NCI-H2029 (cell line): ENCODE results near the gene SPTB.

ENCODE experiments used
- DNase-seq: peaks from one replicate; lab custom pipeline; 2025; lab: John Stamatoyannopoulos, UW

The SPTB gene

DNA sequence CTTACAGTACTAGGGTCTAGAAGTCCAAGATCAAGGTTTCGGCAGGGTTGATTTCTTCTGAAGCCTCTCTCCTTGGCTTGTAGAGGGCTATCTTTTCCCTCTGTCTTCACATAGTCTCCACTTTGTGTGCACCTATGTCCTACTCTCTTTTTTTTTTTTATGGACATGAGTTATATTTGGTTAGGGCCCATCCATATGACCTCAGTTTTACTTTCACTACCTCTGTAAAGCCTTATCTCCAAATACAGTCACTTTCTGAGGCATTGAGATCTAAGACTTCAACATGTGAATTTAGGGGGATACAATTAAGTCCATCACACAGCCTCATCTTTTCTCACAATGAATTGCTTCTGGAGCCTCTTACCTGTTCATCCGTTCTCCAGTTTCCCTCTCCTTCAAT, 5.9 kb upstream of the SPTB start:
- no peak for DNase-seq

DNA sequence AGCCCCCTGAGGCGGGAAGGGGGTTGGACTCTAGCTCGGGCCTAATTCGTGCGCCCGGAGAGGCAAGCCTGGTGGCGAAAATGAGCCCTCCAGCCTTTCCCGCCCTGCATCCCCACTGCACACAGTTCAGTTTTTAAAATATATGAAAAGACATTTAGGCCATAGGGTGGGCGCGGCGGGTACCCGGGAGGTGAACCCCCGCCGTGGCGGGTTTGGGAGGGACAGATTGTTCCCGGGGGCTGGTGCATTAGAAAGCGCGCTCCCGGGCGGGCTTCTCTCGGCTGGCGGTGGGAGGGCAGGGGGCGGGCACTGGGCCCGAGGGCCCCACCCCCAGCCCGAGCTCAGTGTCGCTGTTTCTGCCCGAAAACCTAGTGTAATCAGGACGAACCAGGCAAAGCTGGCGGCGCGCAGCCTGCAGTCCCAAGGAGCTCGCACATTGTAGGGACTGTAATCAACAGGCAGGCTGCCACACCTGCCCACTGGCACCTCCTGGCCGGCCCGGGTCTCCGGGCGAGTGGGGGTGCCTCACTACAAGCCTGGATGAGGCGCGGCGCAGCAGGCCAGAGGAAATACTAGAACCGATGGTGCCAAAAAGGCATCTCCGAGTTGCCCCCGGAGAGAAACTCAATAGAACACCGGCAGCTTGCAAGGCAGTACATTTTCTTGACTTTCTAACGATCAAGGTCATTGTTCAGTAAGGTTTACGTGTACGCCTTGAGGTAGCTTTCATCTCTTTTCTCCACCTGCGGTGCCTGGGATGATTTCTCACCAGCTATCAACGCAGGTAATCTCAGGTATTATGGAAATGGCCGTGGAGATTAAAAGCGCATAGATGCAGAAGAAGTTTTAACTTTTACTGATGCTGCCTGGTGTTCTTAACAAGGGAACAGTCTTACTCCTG, 764 bp upstream of the SPTB start:
- DNase-seq = no peak

DNA sequence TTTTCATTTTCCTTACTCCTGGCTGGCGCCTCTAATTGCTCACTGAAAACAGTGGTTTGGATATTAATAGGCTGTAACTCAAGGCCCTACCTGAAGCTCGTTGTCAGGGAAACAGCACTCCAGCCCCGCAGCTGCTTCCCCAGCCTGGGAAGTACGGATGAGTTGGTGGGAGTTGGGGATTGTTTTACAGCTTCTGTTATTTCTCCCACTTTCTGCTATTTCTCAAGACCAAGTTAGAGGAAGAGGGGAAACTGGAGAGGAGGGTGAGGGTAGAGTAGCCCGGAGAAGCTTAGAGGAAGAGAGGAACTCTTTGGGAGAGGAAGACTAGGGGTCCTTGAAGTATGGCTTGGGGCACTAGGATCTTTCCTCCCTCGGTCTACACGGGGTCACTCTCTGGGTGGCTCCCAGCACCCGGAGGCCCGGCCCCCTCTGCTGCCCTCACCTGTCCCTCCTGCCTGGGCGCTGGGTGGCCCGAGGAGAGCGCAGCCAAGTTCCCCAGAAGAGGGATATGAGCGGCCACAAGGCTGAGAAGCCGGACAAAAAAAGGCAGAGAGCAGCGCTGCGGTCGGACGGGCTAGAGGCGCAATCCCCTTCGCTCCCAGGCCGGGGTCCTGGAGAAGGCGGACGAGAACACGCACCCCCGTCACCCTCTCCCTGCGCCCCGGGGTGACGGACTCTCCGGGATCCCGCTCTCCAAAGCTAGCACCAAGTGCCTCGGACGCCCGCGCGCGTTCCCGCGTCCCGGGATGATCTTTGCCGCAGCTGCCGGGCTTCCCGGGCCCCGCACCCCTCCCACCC, 671 bp downstream of the SPTB start:
- DNase-seq = peak; percentile 26

DNA sequence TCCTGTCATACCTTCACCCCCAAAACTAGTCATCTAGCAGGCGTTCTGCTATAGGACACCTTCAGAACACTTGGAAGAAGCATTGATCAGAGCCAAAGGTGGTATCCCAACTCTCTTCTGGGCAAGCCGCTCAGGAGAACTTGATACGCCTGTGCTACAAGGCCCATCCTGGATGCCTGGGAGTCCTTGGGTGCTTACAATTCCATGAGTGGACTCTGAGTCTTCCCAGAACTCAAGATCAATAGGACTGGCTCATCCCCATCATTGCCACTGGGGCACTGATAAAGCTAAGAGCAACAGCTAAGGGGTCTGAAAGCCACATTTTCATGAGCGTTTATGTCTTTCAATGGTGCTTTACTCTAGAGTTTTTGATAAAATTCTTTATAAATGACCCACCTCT, 1.9 kb downstream of the SPTB start:
- no peak for DNase-seq

DNA sequence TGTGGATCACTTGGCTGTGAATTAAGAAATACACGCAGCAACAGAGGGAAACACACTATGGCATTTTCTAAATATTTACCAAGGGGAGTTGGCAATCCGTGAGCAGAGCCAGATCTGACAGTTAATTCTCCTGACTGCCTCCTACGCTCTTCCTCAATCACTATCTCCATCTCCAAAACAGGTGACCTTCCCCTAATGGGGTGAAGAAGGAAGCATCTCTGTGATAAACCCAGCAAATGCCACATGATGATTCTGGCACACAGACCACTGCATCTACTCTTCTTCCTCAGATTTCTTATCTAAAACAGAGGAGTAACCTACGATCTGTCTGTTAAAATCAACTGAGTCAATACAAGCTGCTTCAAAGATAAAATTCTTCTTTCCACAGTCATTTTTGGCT, 4.4 kb downstream of the SPTB start:
- DNase-seq = no peak

DNA sequence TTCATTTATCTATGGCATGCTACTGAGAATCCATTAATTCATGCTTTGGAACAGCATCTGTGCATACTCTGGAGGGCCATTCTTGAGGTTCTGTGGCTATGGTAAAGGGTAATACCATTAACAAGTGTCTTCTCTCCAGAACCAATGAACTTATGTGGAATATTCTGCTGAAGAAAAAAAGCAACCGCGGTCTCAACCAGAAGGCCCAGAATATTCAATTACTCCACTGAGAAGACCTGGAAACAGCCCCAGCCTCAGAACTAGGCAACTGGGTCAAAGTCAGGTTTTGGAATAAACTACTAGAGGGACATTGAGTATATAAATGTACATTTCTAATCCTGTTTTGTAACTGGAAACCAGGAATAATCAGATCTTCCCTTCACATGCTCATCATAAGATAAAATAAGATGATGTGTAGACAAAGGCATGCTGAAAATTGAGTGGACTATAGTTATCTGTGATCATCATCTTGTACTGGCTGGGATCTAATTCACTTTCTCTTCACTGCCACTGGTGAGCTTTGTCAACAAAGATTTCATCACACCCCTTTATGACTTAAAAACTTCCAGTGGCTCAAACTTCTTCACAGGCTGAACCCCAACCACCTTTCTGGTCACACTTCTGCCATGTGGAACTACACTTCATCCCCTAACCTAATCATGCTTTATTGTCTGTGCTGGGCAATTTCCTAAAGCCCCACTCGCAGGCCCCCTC, 6.0 kb downstream of the SPTB start:
- DNase-seq = no peak

DNA sequence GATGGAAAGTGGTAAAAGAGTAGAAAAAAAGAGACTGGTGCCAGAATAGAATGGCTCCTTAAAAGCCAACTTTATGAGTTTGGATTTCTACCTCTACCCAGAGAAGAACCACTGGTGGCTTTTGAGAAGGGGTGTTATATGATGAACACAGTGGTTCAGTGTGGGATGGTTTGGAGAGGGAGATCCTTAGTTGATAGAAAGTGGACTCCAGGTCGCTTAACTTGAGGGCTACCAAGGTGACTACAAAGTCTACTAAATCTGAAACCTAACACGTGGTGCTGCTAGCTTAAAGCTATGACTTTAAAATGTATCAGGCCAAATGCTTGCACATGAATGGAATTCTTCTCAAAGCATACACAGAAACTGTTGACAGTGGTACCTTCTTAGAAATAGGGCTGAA, 8.4 kb downstream of the SPTB start:
- DNase-seq = no peak

DNA sequence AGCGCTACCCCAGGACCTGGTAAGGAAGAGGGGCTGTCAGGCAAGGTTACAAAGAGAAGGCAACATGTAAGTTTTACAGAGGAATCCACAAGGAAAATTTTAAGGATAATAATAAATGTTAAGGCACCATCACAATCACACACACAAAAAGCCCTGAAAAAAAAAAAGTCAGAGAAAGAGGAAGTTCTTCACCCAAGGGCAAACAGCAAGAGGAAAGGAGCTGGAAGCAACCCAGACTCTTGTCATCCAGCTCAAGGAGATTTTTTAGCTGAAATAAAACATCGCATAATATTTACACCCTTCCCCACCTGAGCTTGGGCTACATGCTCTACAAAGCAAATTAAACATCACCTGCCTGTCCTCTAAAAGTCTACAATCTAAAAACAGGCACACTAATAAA, 9.5 kb downstream of the SPTB start:
- DNase-seq = no peak

DNA sequence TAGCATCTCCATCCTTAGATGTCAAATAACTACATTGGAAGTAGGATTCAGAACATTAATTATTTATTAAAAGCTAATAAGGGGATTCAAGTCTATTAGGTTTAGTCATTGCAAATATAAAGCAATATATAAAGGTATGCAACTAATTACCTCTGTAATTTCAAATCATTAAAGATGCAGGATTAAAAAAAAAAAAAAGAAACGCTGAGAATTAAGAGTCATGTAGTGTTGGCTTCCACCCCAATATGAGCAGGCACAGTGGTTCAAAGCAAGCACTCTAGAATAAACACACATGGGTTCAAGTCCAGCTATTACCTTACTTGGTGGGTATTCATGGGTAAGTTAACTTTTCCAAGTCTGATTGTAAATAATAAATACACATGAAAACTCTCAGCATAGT, 10.9 kb downstream of the SPTB start:
- DNase-seq = no peak

DNA sequence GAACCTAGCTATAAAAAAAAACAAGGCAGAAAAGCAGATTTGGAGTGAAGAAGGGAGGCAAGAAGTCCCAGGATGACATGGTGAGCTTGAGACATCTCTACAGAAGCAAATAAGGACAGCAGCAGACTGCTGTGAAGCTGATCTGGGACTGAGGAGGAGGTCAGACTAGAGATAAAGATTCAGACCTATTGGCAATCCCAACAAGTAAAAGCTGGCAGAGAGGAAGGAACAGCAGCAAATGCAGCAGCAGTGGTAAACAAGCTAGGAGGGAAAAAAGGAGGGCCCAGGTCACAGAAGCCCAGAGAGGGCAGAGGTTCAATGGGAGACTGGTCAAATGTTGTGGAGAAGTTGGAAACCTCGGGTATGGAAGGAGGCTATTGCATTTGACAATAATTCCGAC, 11.3 kb downstream of the SPTB start:
- no peak for DNase-seq

DNA sequence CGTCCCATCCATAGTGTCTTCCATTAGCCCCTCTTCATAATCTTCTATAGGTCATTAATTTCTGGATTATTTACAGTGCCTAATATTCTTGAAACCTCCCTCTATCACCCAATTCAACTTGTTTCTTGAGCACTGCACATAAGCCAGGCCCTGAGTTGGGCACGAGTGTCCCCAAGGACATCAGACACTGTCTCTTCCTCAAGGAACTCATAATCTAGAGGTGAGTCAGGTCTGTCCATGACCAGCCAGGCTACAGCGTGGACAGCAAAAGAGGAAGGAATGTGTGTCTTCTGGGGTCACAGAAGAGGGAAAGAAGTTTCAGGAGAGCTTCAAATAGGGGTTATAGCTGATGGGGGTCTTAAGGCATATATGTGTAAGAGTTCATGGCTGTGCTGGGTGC, 12.5 kb downstream of the SPTB start:
- DNase-seq = no peak

DNA sequence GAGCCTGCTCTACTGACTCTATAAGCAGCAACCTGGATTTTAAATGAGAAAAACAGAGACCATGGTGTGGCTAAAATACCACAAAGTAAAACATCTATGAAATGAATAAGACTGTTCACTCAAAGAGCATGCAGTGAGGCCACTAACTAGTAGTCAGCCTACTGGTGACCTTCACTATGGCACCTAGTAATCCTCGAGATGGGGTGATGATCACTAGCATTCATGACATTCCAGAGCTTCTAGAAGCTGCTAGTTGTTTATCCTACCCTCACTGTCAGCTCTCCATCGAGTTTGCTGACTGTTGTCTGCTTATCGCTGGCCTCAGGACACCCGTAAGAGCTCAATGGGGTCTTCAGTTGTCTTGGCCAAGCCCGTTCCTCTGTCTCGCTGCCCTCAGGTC, 13.7 kb downstream of the SPTB start:
- no peak for DNase-seq

DNA sequence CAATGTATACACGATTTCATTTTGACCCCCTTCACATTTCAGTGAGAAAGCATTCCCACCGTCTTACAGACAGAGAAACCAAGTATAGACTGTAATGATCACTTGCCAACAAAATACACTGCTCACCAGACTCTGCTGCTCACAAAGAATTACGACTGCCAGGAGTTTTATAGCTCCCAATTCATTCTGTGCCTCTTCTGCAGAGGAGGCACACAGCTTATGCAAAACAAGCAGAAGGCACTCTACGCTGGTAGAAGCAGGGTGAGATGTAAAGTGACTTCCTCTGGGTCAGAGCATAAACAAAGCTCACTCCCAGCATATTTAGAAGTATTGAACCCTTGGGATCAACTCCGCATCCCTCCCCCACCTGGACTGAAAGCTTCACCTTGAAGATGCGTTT, 14.6 kb downstream of the SPTB start:
- no peak for DNase-seq

DNA sequence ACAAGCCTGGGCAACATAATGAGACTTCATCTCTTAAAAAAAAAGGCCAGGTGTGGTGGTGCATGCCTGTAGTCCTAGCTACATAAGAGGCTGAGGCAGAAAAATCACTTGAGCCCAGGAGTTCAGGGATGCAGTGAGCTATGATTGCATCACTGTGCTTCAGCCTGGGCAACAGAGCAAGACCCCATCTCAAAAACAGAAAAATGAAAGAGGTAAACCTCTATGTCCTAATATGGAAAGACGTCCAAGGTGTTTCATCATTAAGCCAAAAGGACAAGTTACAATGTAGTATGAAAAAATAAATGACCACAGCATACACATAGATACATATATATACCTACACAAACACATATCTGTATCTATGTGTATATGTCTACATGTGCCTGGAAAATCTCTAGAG, 15.4 kb downstream of the SPTB start:
- DNase-seq = no peak

DNA sequence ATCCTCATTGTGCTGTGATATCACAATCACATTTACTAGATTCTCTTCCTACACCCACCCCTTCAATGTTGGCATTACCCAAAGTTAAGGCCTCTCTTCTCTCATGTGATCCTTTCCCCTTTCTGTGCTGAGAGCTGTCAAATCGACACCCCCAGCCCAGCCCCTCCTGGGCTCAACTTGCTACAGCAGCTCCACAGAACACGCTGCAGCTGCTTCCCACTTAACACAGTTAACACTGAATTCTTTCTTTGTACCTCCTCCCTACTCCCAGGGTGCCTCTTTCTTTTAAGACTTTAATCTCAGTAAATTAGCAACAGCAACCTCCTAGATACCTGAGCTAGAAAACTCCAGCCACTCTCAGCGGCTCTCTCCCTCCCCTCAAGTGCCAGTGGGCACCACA, 17.8 kb downstream of the SPTB start:
- no peak for DNase-seq

DNA sequence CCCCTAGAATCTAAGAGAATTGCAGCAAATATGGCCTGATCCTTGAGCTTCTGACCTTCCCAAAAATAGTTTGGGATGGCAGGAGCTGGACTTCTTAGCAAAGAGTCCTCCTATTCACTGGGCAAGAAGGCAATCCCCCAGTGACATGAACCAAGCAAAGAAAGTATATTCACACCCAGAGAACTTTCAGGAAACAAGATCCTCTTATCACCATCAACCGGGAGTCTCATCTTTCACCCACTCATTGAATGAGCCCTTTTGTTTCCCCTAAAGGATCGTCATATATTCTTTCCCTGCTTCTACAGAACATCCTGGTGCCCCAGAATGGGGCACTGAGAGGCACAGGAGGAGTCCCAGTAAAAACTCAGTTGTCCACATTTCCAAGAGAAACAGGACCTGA, 19.7 kb downstream of the SPTB start:
- DNase-seq = no peak

DNA sequence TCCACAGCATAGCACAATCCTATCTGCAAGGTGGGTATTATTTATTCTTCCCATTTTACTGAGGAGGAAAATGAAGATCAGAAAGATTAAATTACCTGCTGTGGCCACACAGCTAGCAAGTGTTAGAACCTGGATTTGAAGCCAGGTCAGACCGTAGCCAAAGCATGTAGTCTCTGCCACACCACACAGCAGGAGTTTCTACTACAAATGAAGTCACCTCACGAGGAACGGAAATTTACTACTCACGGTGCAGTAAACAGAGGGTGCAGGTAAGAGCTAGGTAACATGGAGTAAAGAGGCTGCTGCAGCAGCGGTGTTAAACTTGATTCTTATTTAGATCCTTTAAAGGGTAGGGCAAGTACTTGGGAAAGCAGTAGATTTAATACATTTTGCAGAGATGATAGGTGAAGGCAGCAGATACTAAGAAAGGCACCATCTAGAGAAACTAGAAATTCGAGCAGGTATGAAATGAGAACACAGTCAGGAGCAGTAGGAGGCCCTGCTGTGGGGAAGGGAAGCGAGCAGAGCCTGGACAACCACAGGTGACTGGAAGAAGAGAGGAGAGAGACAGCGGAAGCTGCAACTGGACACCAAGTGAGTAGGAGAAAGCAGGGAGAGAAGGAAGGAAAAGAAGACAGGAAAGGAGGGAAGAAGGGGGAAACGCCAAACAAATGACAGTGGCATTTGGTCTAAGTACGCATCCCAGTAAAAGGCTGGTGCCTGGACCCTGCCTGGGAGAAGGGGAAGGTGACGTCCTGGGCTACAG, 21.5 kb downstream of the SPTB start:
- peak; percentile 54 for DNase-seq

DNA sequence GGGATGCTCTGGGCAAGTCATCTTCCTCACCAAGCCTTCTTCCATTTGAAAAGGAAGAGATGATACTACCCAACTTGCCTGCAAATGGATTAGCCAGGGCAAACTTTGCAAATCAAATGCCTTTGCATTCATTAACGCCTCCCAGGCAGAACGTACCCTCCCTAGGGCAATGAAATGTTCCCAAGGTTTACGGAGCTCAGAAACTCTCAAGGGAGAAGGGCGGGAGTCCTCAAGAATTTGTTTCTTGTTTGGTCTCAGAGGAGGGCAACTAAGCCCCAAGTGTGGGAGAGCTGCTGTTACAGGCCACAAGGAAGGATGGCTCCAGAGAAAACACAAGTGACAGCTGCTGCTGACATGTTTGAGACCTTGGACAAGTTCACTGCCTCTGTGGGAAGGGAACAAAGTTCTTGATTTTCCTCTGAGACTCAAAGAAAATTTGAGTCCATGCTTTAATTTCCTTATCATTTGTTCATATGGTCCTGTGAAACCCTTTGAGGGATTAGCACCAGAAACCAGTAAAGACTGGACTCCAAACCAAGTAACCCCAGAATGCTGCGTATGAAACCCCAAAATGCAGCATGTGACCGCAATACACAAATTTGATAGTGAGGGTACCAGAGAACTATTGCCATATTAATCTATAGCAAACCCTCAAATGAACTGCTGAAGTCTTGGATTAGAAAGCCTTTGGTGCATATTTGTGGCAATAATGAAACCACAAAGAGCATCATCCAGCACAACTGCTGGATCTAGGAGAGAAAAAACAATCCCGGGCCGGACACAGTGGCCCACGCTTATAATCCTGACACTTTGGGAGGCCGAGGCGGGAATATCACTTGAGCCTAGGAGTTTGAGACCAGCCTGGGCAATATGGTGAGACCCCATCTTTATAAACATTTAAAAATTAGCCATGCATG, 22.9 kb downstream of the SPTB start:
- DNase-seq = no peak

DNA sequence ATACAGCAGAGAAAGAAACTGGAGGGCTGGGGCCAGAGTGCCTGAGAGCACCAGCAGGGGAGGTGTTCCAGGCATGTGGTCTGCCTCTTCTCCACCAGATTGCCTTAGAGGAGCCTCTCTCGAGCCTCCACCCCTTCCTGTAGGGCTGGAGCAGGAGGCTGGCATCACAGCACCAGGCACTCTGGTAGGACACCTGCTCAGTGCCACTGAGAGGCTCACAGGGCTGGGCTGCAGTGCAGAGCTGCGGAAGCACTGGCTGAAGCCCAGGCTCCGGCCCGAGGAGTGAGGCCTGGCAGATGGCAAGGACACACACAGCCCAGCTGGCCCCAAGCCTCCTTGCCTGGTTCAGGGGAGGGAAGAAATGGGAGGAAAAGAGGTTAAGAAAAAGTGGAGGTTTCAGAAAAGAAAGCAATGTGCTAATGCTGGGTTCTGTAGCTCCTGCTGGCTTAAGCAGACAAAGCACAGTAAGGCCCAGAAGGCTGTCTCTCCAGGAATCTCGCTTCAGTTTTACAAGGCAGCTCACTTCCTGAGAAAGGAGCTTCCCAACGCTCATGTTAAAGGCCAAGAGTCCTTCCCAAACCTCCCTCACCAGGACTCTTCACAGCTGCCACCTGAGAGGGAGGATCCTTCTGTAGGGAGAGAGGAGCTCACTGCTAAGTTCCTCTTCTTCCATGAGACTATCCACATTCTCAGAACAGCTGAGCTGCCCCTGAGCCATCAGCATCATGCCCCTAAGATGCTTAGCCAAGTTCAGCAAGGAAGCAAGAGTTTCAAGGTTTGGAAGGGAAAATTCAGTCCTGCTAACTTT, 23.8 kb downstream of the SPTB start:
- peak; percentile 90 for DNase-seq
